ENCODE measurements around the gene UNC13A.
A peak's percentile ranks its signal among the peaks of the same experiment; 100 is the strongest.

Gene UNC13A

GRCh38 chr19:17706750-17707181 is 18.6 kb upstream of the UNC13A start:
- DNase-seq (ENCODE audit: low read depth in 4 of 4, low spot score in 1 of 4): no peak

- DNase-seq (ENCODE audit: low read depth in 4 of 4, low spot score in 1 of 4): peak; percentile 46 to 72 (median 58)
Observed at GRCh38 chr19:17703824-17704463, 15.8 kb upstream of the UNC13A start.

DNA sequence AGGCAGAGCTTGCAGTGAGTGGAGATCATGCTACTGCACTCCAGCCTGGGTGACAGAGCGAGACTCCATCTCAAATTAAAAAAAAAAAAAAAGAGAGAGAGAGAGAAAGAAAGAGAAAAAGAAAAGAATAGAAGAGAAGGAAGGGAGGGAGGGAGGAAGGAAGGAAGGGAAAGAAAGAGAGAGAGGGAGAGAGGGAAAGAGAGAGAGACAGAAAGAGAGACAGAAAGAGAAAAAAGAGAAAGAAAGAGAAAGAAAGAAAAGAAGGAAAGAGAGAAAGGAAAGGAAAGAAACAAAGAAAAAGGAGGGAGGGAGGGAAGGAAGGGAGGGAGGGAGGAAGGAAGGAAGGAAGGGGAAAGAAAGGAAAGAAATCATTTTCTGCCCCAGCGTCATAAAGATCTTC is 7.0 kb upstream of the UNC13A start:
- DNase-seq (ENCODE audit: low read depth in 4 of 4, low spot score in 1 of 4): no peak

- no peak for DNase-seq (ENCODE audit: low read depth in 4 of 4, low spot score in 1 of 4)
Observed at GRCh38 chr19:17692566-17692965, 4.4 kb upstream of the UNC13A start.

- DNase-seq (ENCODE audit: low read depth in 4 of 4, low spot score in 1 of 4): no peak
Observed at GRCh38 chr19:17688853-17689595, 870 bp upstream of the UNC13A start.

GRCh38 chr19:17687141-17687856 is 855 bp downstream of the UNC13A start:
- no peak for DNase-seq (ENCODE audit: low read depth in 4 of 4, low spot score in 1 of 4)

DNA sequence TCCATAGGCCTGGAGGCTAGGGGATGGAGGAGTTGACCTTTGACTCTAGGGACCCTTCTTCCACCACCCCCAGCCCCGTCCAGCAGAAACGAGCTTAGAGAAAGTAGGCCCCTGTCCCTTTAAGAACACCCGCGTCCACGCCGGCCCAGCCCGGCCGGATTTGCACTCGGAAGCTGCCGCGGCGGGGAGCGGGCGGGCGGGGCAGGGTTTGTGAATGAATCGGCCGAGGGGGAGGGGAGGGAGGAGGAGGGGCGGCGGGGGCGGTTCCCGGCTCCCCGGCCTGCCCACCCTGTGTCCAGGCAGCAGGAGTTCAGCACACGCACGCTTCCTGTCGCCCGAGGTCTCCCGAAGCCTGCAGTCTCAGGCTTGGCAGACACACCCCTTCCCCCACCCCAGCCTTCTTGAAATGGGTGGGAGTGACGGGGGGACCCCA is 1.5 kb downstream of the UNC13A start:
- DNase-seq (ENCODE audit: low read depth in 4 of 4, low spot score in 1 of 4): no peak

DNA sequence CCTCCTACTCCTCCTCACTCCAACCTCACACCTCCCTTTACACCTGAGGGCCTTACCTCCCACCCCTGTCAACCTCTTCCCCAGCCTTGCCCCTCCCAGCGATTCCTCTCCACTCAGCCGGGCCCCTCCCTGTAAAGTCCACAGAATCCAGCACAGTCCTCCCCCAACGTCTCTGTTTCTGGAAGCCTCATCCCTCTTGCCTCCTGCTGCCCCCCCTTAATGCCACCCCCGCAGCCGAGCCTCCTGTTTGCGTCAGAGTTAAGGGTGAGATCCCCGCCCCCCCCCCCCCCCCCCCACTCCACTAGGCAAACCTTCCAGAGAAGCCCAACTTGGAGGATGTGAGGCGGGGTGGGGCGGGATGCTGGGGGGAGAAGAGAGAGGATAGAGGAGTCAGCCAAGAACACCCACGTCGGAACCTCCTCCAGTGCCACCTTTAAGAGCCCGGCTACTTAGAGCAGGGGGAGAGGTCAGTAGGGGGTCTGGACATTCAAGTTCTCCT is 2.1 kb downstream of the UNC13A start:
- no peak for DNase-seq (ENCODE audit: low read depth in 4 of 4, low spot score in 1 of 4)

- no peak for DNase-seq (ENCODE audit: low read depth in 4 of 4, low spot score in 1 of 4)
Observed at GRCh38 chr19:17685451-17686022, 2.6 kb downstream of the UNC13A start.

DNA sequence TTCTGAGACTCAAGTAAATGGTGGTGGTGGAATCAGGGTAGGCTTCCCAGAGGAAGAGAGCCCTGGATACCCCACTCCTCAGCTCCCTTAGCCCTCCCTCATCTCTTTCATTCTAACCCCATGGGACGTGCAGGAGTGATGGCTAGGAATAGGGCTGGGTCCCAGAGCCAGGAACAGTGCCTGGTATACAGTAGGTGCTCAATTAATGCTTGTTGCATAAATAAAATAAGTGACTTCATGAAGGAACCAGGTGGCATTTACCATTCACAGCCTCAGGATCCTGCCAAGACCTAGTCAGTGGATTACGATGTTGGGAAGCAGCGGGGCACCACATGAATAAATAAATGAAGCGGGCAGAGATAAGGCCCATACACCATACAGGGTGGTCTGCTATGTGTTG is 3.9 kb downstream of the UNC13A start:
- no peak for DNase-seq (ENCODE audit: low read depth in 4 of 4, low spot score in 1 of 4)

GRCh38 chr19:17683078-17683477 is 5.1 kb downstream of the UNC13A start:
- DNase-seq (ENCODE audit: low read depth in 4 of 4, low spot score in 1 of 4): no peak

DNA sequence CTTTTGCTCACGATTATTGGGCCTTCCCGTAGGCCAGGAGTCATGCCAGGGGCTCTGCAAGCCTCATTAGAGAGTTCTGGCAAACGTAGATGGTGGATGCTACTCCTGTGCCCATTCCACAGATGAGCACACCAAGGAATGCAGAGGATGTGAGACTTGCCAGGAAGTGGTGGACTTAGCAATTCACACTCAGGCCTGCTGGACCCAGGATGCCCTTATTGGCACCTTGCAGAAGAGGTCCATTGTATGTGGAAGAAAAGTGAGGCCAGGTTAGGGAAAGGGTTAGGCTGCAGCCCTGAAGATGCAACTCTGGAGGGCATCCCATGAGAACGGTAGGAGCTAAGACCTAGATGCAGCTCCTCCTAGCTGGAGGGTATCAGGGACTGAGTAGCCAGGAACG is 5.9 kb downstream of the UNC13A start:
- no peak for DNase-seq (ENCODE audit: low read depth in 4 of 4, low spot score in 1 of 4)

DNA sequence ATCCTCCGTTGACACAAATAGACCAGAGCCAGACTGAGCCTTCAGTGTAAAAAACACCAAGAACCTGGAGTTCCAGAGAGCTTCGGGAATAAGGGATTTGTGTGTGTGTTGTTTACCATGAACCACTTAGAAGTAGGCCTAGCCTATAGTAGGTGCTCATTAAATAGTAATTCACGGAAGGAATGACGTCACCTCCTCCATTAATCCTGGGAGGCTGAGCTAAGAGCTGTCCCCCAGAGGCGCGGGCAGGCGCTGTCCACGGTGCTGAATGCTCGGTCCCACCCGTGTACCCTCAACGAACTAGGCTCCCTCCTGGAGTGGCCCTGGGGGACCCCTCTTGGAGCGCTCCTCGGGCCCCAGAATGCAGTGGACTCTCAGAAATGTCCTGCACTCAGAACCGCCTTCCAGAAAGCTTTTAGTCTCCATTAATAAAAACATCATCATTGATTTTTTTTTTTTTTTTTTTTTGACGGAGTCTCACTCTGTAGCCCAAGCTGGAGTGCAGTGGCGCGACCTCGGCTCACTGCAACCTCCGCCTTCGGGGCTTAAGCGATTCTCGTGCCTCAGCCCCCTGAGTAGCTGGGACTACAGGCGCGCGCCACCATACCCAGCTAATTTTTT is 6.5 kb downstream of the UNC13A start:
- no peak for DNase-seq (ENCODE audit: low read depth in 4 of 4, low spot score in 1 of 4)

DNA sequence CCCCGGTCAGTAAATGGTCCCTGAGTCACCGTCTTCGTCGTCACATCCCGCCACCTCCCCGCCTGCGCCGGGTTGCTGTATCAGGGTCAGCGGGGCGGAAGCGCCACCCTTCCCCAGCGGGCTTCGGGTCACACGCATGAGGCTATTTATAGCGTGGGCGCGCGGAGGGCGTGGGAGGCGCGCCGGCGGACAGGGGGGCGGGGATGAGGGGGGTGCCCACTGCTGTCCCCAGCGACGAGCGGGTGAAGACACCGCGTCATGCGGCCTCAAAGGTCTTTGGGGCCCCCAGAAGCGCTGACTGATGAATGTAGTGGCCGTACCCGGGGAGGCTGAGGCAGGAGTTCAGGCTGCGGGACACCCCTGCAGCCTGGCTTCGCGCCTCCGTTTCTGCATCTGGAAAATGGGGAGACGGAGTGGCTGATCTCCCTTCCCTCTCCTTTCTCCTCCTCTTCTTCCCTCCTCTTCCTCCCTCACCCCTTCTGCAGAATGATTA is 7.9 kb downstream of the UNC13A start:
- no peak for DNase-seq (ENCODE audit: low read depth in 4 of 4, low spot score in 1 of 4)

GRCh38 chr19:17679526-17680229 is 8.5 kb downstream of the UNC13A start:
- DNase-seq (ENCODE audit: low read depth in 4 of 4, low spot score in 1 of 4): no peak

GRCh38 chr19:17678836-17679235 is 9.3 kb downstream of the UNC13A start:
- DNase-seq (ENCODE audit: low read depth in 4 of 4, low spot score in 1 of 4): no peak

DNA sequence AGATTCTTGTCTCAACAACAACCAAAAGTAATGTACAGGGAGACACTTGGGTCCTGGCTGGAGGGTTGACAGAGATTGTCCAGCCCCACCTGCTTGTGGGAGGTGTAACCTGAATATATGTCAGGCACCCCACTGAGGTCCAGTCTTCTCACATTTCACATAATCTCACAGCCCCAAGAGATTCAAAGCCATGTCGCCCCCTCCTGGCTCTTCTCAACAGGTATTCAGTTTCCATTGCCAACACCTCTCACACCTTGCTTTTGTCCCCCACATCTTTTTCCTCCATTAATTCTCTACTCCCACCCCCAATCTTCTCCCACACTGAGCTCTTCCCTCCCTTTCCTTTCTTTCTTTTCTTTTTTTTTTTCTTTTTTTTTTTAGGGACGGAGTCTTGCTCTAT is 11.2 kb downstream of the UNC13A start:
- no peak for DNase-seq (ENCODE audit: low read depth in 4 of 4, low spot score in 1 of 4)

GRCh38 chr19:17676295-17676694 is 11.9 kb downstream of the UNC13A start:
- DNase-seq (ENCODE audit: low read depth in 4 of 4, low spot score in 1 of 4): no peak

DNA sequence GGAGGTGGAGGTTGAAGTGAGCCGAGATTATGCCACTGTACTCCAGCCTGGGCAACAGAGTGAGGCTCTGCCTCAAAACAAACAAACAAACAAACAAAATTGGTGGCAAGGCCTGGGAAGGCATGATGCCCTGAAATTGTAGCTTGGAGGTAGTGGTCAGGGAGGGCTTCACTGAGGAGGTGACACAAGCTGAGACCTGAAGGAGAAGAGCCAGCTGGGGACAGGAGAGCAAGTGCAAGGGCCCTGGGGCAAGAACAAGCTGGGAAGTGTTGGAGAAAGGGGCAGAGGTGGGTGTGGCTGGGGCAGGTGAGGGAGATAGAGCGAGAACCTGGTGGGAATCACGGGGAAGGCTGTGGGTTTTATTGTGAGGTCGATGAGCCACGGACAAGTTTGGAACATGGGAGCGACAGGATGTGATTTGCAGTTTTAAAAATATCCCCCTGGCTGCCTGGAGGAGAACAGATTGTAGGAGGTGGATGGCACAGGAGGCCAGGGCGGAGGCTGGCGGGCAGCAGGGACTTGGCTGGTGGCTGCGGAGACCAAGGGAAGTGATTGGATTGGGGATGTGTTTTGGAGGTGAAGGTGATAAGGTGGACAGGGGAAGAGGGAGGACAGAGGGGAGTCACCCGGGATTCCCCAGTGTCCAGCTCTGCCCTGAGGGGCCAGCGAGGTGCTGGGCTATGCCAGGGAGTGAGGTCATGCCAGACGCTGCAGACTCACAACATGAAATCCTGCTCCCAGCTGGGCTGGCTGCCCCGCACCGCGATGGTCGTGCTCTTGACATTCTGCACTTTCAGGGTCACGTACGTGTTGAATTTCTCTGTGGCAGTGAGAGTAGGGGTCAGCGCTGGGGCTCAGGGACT is 14.0 kb downstream of the UNC13A start:
- DNase-seq (ENCODE audit: low read depth in 4 of 4, low spot score in 1 of 4): no peak
